Peyer's patch (tissue), 4 donors: ENCODE results near the gene STX16. TPM values are rescaled to one million over a fixed set of nuclear protein-coding genes. Genes with fewer than 3 reads are reported as not detected.

Source experiments
- DNase-seq, 3 donors: peaks; one replicate each; pipeline ENCODE4 v3.0.0-alpha.2; 2017 to 2019
- H3K27ac ChIP-seq, 4 donors: fragments of 200-600 bp; sonication (generic); one replicate each; pipeline ENCODE4 v1.5.1; 2016 to 2019
- H3K27me3 ChIP-seq, 2 donors: fragments of 200-600 bp; sonication (generic); one replicate each; pipeline ENCODE4 v1.5.1; 2019
- H3K36me3 ChIP-seq, 3 donors: fragments of 200-600 bp; sonication (generic); one replicate each; pipeline ENCODE4 v1.5.1; 2016 to 2019
- H3K4me1 ChIP-seq, 4 donors: fragments of 200-600 bp; sonication (generic); one replicate each; pipeline ENCODE4 v1.5.1; 2016 to 2019
- H3K4me3 ChIP-seq, 4 donors: fragments of 200-600 bp; sonication (generic); 1 replicate in 3 of 4; 2 replicates in 1 of 4; pipeline ENCODE4 v1.5.1; 2016 to 2019; ENCODE audit warnings: mild to moderate bottlenecking in 1 of 4
- H3K9me3 ChIP-seq, 4 donors: fragments of 200-600 bp; sonication (generic); one replicate each; pipeline ENCODE4 v1.5.1; 2016 to 2019; ENCODE audit warnings: mild to moderate bottlenecking in 1 of 4
- CTCF ChIP-seq, 6 experiments: fragments of 450-650 bp in 4 of 6; fragments of 200-600 bp in 2 of 6; sonication (generic) in 1 of 6; IDR thresholded peaks; one replicate each; pipeline ENCODE4 v1.5.1; 2017 to 2019; ENCODE audit warnings: antibody characterized with exemption in 6 of 6, mild to moderate bottlenecking in 3 of 6, moderate library complexity in 1 of 6
- POLR2A ChIP-seq, 2 donors: fragments of 450-650 bp; IDR thresholded peaks; one replicate each; pipeline ENCODE4 v1.5.1; 2017; ENCODE audit warnings: antibody characterized with exemption in 2 of 2, mild to moderate bottlenecking in 2 of 2, moderate library complexity in 2 of 2
- total RNA-seq, 4 donors: library from RNA; depleted of rRNA; stranded (reverse); fragments of >200 nt; gene quantifications; one replicate each; pipeline ENCODE4 v1.1.0, GENCODE V29; 2016

STX16 gene
- total RNA-seq, 4 donors from 2014 or later = 58.0 to 262 (median 84.0) TPM

- H3K36me3 ChIP-seq = peaks cover 0 to 44% (median 0%) of the 10 kb centered on the region in 3 donors
- no peaks in the 10 kb centered on the region for H3K9me3 ChIP-seq
- no peak for TF ChIP-seq POLR2A (IDR thresholded peaks at IDR 0.05)
- TF ChIP-seq CTCF (IDR thresholded peaks at IDR 0.05) = no peak
These were observed 44.9 kb downstream of the STX16 start for GRCh38 chr20:58695895-58696375.

GRCh38 chr20:58696411-58696961 lies 45.4 kb downstream of the STX16 start:
- H3K27me3 ChIP-seq = no peaks in the 10 kb centered on the region
- no peaks in the 10 kb centered on the region for H3K9me3 ChIP-seq
- DNase-seq = no peak
- H3K36me3 ChIP-seq = peaks cover 0 to 50% (median 0%) of the 10 kb centered on the region in 3 donors
- H3K4me3 ChIP-seq = no peak overlapping the region
- peaks cover 3 to 12% (median 5%) of the 10 kb centered on the region in 4 donors for H3K4me1 ChIP-seq
- no peak overlapping the region for H3K27ac ChIP-seq
- TF ChIP-seq POLR2A (IDR thresholded peaks at IDR 0.05) (no peak), CTCF (IDR thresholded peaks at IDR 0.05) (no peak)

More at GRCh38 chr20:58695895-58696375, 44.9 kb downstream of the STX16 start:
- DNase-seq = peak in 1 of 3 donors; percentile 30
- Histone ChIP-seq H3K4me1 (peaks cover 3 to 12% (median 5%) of the 10 kb centered on the region in 4 donors), H3K27me3 (no peaks in the 10 kb centered on the region), H3K4me3 (no peak overlapping the region), H3K27ac (no peak overlapping the region)

- peaks cover 0 to 58% (median 0%) of the 10 kb centered on the region in 3 donors for H3K36me3 ChIP-seq
- DNase-seq = peak in 1 of 3 donors; percentile 29
- H3K4me1 ChIP-seq = peaks cover 3 to 12% (median 5%) of the 10 kb centered on the region in 4 donors
- no peak overlapping the region for H3K4me3 ChIP-seq
- H3K27ac ChIP-seq = no peak overlapping the region
- H3K9me3 ChIP-seq = no peaks in the 10 kb centered on the region
- no peak for TF ChIP-seq CTCF (IDR thresholded peaks at IDR 0.05)
- TF ChIP-seq POLR2A (IDR thresholded peaks at IDR 0.05) = no peak
- no peaks in the 10 kb centered on the region for H3K27me3 ChIP-seq
These were observed 46.3 kb downstream of the STX16 start for GRCh38 chr20:58697201-58697866.

GRCh38 chr20:58697867-58698703 lies 47.0 kb downstream of the STX16 start:
- Histone ChIP-seq H3K4me1 (peaks cover 3 to 12% (median 5%) of the 10 kb centered on the region in 4 donors), H3K36me3 (peaks cover 0 to 66% (median 0%) of the 10 kb centered on the region in 3 donors), H3K27ac (no peak overlapping the region), H3K27me3 (no peaks in the 10 kb centered on the region), H3K4me3 (no peak overlapping the region), H3K9me3 (no peaks in the 10 kb centered on the region)
- no peak for TF ChIP-seq CTCF (IDR thresholded peaks at IDR 0.05)
- TF ChIP-seq POLR2A (IDR thresholded peaks at IDR 0.05) = no peak
- DNase-seq = peak in 1 of 3 donors; percentile 32

GRCh38 chr20:58698741-58699622 lies 47.9 kb downstream of the STX16 start:
- H3K27me3 ChIP-seq = no peaks in the 10 kb centered on the region
- H3K4me1 ChIP-seq = peaks cover 0 to 3% (median 0%) of the 10 kb centered on the region in 4 donors
- peak in 2 of 3 donors; percentile 39 to 40 for DNase-seq
- no peak overlapping the region for H3K4me3 ChIP-seq
- H3K9me3 ChIP-seq = no peaks in the 10 kb centered on the region
- peaks cover 0 to 75% (median 0%) of the 10 kb centered on the region in 3 donors for H3K36me3 ChIP-seq
- no peak for TF ChIP-seq POLR2A (IDR thresholded peaks at IDR 0.05)
- TF ChIP-seq CTCF (IDR thresholded peaks at IDR 0.05) = no peak
- H3K27ac ChIP-seq = no peak overlapping the region
